Stimulated activated CD4-positive, alpha-beta T cell treated with anti-CD3 and anti-CD28 coated beads, TNF-alpha, amount 100 ng/mL, for 24 hours (primary cell): ENCODE results near the gene ARHGAP24.
"Not testable (repeated sequence)": the region's sequence is repeated elsewhere in the genome, so short reads cannot be mapped to it uniquely, and the experiment has no call there.

Source experiments
- DNase-seq, 3 experiments: peaks; one replicate each; pipeline ENCODE4 v3.0.0-alpha.2; 2020; ENCODE audit warnings: low read depth in 3 of 3

The ARHGAP24 gene

DNA sequence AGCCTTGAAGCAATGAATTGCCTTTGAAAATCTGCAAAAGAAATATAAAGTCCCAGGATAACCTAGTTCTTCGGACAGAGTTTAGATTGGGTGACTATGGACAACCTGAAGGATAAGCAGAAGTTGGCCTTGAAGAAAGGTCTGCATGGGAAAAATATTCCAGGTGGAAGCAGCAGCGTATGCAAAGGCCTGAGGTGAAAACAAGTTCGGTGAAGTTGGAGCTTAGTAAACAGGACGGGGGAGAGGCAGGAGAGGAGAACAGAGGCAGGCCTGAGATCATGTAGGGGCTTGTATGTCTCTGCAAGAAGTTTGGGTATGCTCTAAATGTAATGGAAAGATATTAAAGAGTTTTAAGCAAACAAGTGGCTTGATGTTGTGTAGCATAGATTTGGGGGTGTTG is 176.0 kb downstream of the ARHGAP24 start:
- DNase-seq = no peak

DNA sequence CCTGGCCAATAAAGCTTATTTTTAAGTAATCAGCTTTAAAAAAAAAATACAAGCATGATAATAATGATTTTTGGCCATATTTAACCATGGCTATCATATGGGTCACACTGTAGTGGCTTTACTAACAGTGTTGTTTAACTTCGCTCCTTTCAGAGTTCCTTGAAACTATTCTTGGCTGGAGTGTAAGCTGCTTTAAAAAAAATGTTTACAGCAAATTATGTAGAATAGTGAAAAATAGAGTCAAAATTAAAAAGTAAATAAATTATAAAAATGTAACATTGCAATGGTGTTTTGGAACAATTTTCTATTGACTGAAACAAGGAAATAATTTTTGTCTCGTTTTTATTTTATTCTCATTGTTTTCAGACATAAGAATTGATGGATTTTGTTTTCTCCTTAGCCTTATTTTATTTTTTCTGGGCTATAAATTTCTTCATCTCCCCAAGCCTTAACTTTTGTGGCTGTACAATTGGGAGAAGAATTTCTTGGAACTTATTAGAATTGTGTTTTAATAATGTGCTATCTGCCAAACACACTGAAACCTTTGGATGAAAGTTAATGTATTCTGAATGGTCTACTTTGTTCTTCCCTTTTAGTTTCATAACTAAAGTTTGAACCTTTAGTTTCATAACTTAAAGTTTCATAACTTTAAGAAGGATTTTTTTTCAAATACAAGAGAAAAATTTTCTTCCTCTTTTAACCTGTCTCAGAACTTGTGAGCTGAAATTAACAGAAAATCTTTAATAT is 182.0 kb downstream of the ARHGAP24 start:
- no peak for DNase-seq

DNA sequence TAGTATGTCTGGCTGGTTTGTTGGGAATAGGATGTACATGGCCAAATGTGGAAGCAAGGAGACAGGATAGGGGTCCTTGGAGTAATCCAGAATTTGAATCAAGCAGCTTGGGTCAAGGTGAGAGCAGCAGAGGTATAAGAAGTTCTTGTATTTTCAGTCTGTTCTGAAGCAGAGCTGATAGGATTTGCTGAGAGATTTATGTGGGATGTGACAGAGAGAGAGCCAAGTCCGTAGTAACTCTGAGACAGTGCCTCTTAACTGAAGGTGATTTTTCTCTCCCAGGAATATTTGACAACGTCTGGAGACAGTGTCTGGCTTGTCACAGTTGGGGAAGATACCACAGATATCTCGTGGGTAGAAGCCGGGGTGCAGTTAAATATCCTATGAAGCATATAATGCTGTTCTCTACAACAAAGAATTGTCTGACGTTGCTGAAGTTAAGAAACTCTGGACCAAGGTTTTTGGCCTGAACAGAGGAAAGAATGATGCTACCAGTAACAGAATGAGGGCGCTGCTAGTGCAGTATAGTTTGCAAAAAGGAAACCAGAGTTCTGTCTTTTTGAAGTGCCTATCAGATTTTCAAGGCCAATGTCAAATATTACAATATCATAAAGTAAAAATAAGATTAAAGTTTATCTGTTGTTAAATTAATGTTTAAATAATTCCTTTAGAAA is 184.0 kb downstream of the ARHGAP24 start:
- no peak for DNase-seq

GRCh38 chr4:85659610-85660218 is 184.8 kb downstream of the ARHGAP24 start:
- no peak for DNase-seq

- DNase-seq = not testable (repeated sequence)
Observed at GRCh38 chr4:85666625-85667024, 191.7 kb downstream of the ARHGAP24 start.

DNA sequence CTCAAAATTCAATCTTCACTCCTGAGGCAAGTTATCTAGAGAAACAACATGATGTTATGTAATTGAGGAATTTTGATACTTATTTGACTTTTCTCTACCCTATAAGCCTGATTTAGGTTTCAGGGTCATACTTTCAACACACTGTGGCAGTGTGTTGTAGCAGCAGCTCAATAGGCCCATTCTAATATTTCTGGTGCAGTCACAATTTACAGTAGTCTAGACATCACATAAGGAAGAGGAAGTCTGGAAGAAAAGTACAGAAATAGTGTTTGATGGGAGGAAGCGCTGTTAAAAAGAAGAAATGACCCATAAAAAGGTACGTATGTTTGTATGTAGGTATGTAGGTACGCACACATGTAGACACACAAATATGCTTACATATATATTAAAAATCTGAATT is 194.3 kb downstream of the ARHGAP24 start:
- no peak for DNase-seq

DNA sequence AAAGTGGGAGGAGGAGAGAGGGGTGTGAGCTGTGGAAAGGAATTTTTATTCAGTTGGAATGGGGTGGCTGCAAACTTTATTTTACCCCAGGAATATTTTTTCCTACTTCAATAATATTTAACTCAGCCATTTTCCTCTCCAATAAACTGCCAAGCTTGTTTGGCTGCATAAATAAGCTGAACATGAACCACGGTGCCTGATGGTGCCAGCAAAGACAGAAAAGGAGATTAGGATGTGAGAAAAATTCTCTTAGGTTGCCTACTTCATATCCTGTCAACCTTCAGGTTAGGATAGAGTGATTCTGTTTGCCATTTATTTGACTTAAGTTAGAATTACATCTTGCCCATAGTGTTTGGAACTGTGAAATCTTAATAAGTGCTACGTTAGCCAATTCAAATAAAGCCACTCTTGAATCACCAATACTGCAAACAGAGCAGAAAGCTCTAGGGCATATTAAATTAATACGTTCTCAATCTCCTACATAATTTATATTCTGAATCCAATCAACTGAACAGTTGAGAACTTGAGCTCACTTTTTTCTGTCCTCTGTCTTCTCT is 195.1 kb downstream of the ARHGAP24 start:
- no peak for DNase-seq

GRCh38 chr4:85671120-85671519 is 196.2 kb downstream of the ARHGAP24 start:
- no peak for DNase-seq

GRCh38 chr4:85672116-85672515 is 197.2 kb downstream of the ARHGAP24 start:
- no peak for DNase-seq

- DNase-seq = no peak
Observed at GRCh38 chr4:85672959-85673358, 198.0 kb downstream of the ARHGAP24 start.

DNA sequence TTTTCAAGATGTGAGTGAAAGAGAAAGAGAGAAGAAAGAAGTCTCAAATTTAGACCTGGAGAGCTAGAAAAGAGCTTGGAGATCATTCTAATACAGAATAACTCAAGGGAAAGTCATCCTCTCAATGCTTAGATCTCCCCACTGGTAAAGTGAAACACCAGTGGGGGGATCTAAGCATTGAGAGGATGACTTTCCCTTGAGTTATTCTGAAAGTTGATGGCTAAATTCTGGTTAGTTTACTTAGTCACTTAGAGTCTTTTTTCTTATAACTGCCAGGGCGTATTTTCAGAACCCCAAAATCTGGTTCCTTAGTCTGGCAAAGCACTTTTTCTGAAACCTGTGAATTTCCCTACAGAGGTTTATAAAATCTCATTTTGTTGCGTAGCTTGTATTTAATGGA is 198.6 kb downstream of the ARHGAP24 start:
- DNase-seq = no peak

GRCh38 chr4:85675076-85676049 is 200.4 kb downstream of the ARHGAP24 start:
- no peak for DNase-seq

DNA sequence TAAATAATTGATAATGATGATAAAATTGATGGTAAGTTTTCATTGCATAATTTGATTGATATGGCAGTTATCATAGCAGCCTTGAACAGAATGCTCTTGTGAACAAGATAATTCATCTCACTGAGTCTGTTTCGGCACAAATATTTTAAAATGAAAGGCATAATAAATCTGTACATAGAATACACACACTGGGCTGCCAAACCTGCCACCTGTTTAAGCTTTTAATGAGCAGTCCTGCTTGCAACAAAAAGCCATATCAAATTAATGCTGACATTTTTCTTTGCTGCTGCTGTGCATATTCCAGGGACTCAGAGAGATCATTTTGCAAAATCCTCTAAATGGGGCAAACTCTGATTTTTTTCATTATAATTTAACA is 201.1 kb downstream of the ARHGAP24 start:
- no peak for DNase-seq

DNA sequence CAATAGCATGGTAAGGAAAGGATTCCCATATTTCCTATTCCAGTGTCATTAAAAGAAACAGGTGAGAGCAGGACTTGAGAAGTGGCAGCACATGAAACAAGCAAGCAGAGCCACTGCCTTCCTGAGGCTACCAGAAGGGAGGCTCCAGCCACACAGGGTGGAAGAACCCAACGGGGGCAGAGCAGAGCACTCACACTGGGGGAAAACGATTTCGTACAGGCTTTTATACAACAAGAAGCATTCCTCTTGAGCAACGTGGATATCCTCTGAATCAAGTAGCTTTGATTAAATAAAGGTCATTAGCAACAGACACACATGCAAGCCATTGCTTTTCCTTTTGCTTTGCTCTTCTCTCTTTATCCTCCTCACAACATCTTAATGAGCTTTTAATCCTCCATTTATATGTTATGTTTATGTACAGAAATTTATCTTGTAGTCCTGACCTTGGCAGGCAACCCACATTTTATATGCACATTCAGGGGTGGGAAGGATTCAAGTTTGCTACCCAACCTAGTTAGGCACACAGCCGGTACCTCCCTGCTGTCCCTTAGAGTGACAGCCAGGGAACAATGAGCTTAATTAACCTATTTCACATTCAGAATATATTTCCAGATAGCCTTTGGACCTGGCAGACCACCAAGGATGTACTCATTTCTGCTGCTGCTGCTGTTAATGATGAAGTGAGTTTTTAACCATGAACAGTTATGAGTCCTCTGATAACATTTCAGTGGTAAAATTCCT is 202.1 kb downstream of the ARHGAP24 start:
- DNase-seq = no peak

- DNase-seq = no peak
Observed at GRCh38 chr4:85681221-85681657, 206.3 kb downstream of the ARHGAP24 start.

DNA sequence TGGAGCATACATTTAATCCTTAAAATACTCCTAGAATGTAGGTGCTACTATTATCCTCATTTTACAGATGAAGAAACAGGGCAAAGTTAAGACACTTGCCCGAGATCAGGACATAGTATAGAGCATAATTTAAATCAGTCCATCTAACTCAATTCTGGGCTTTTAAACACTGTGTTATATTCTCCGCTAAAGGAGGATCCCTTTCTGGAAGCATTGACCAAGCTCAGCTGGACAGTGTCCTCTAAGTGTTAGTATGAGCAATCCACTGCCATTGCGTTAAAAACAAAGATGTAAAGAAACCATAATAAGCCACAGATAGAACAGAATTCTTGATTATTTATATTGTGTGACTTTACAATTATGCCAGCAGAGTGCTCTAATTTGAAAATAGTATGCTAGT is 207.0 kb downstream of the ARHGAP24 start:
- DNase-seq = no peak

DNA sequence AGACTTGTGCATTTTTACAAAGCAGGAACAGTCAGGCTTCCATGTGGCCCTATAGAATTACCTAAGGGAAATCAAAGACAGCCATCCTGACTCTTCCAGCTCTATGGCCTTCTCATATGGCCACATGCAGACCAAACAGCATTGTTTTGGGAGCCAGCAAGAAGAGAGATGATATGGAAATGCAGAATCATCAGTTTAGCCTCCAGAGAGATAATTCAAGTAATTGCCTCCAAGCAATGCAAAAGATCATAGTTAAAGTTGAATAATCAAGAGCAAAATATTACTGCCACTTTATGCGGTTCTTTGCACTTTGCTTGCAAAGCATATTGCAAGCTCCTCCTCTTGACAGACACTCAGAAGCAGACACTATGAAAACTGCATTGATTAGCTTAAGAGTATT is 207.4 kb downstream of the ARHGAP24 start:
- DNase-seq = no peak

GRCh38 chr4:85684676-85685075 is 209.7 kb downstream of the ARHGAP24 start:
- DNase-seq = no peak

- DNase-seq = no peak
Observed at GRCh38 chr4:85686398-85686797, 211.4 kb downstream of the ARHGAP24 start.

GRCh38 chr4:85688055-85688740 is 213.2 kb downstream of the ARHGAP24 start:
- DNase-seq = no peak
